ENCODE measurements around the gene PRUNE2. TPM values are rescaled to one million over a fixed set of nuclear protein-coding genes. Genes with fewer than 3 reads are reported as not detected.

The PRUNE2 gene
- polyA plus RNA-seq, 1 donor (not counting 4 experiments of a cell fraction or from before 2014, with no cell fraction given), result 0.41 TPM

GRCh38 chr9:76883341-76883855 lies 22.5 kb downstream of the PRUNE2 start:
- Histone ChIP-seq H3K36me3 (ENCODE audit: control insufficient read depth in 2 of 2, extremely low read depth in 1 of 2, insufficient read depth in 2 of 2, low read length in 2 of 2) (no peaks in the 10 kb centered on the region), H2AFZ (ENCODE audit: control insufficient read depth, low read length) (no peak overlapping the region), H3K79me2 (ENCODE audit: control insufficient read depth, insufficient read depth, low read length) (no peaks in the 10 kb centered on the region), H3K9me3 (ENCODE audit: control insufficient read depth, low read depth, low read length) (no peaks in the 10 kb centered on the region), H3K27me3 (ENCODE audit: control insufficient read depth, extremely low read depth, insufficient read depth, low read length) (no peaks in the 10 kb centered on the region), H3K4me3 (ENCODE audit: control insufficient read depth in 2 of 3, extremely low read depth in 1 of 3, insufficient read depth in 2 of 3, low read depth in 1 of 3, low read length in 3 of 3) (no peak overlapping the region), H4K20me1 (ENCODE audit: control insufficient read depth, extremely low read depth, insufficient read depth, low read length) (no peaks in the 10 kb centered on the region), H3K4me2 (ENCODE audit: control insufficient read depth, extremely low read depth, insufficient read depth, low read depth, low read length) (no peak overlapping the region), H3K27ac (ENCODE audit: control insufficient read depth, insufficient read depth, low read length) (no peak overlapping the region), H3K9me1 (ENCODE audit: control insufficient read depth, extremely low read depth, insufficient read depth, low read length) (no peaks in the 10 kb centered on the region), H3K9ac (ENCODE audit: control insufficient read depth, extremely low read depth, insufficient read depth, low read length) (no peak overlapping the region), H3K4me1 (ENCODE audit: control insufficient read depth, extremely low read depth, insufficient read depth, low read length) (no peaks in the 10 kb centered on the region)
- dilution Hi-C loops (cut with MboI; ENCODE audit: extremely low pct_ligation_motif_present, low sequenced_read_pairs), result no loop called here
- no peak for DNase-seq (ENCODE audit: low read depth, low spot score)
- FAIRE-seq, result no peak
- TF ChIP-seq EZH2 (IDR thresholded peaks at IDR 0.05; ENCODE audit: low read length) (no peak), CTCF (optimal IDR thresholded peaks at IDR 0.05 in 1 of 3, IDR thresholded peaks at IDR 0.05 in 1 of 3, conservative IDR thresholded peaks at IDR 0.05 in 1 of 3; ENCODE audit: extremely low read depth in 1 of 3, insufficient read depth in 2 of 3, low read length in 3 of 3) (no peak)

- FAIRE-seq, result no peak
- H3K27ac ChIP-seq (ENCODE audit: control insufficient read depth, insufficient read depth, low read length), result no peak overlapping the region
These were observed 23.2 kb downstream of the PRUNE2 start for GRCh38 chr9:76882686-76883085.

More at GRCh38 chr9:76882686-76883085, 23.2 kb downstream of the PRUNE2 start:
- H2AFZ ChIP-seq (ENCODE audit: control insufficient read depth, low read length), result no peak overlapping the region
- H3K79me2 ChIP-seq (ENCODE audit: control insufficient read depth, insufficient read depth, low read length), result no peaks in the 10 kb centered on the region
- no peaks in the 10 kb centered on the region for H3K36me3 ChIP-seq (ENCODE audit: control insufficient read depth in 2 of 2, extremely low read depth in 1 of 2, insufficient read depth in 2 of 2, low read length in 2 of 2)
- no peaks in the 10 kb centered on the region for H3K4me1 ChIP-seq (ENCODE audit: control insufficient read depth, extremely low read depth, insufficient read depth, low read length)
- H3K9me3 ChIP-seq (ENCODE audit: control insufficient read depth, low read depth, low read length), result no peaks in the 10 kb centered on the region
- no peaks in the 10 kb centered on the region for H3K27me3 ChIP-seq (ENCODE audit: control insufficient read depth, extremely low read depth, insufficient read depth, low read length)
- H3K4me2 ChIP-seq (ENCODE audit: control insufficient read depth, extremely low read depth, insufficient read depth, low read depth, low read length), result no peak overlapping the region
- DNase-seq (ENCODE audit: low read depth, low spot score), result no peak
- TF ChIP-seq EZH2 (IDR thresholded peaks at IDR 0.05; ENCODE audit: low read length) (no peak), CTCF (optimal IDR thresholded peaks at IDR 0.05 in 1 of 3, IDR thresholded peaks at IDR 0.05 in 1 of 3, conservative IDR thresholded peaks at IDR 0.05 in 1 of 3; ENCODE audit: extremely low read depth in 1 of 3, insufficient read depth in 2 of 3, low read length in 3 of 3) (no peak)
- dilution Hi-C loops (cut with MboI; ENCODE audit: extremely low pct_ligation_motif_present, low sequenced_read_pairs), result no loop called here
- H3K9me1 ChIP-seq (ENCODE audit: control insufficient read depth, extremely low read depth, insufficient read depth, low read length), result no peaks in the 10 kb centered on the region
- H3K9ac ChIP-seq (ENCODE audit: control insufficient read depth, extremely low read depth, insufficient read depth, low read length), result no peak overlapping the region
- no peaks in the 10 kb centered on the region for H4K20me1 ChIP-seq (ENCODE audit: control insufficient read depth, extremely low read depth, insufficient read depth, low read length)
- no peak overlapping the region for H3K4me3 ChIP-seq (ENCODE audit: control insufficient read depth in 2 of 3, extremely low read depth in 1 of 3, insufficient read depth in 2 of 3, low read depth in 1 of 3, low read length in 3 of 3)

Data from keratinocyte (primary cell).